Endothelial cell of umbilical vein (primary cell): ENCODE results near the gene REL. TPM values are rescaled to one million over a fixed set of nuclear protein-coding genes. Genes with fewer than 3 reads are reported as not detected.

Experiments used
- BruUV-seq: library from RNA; stranded (reverse); fragments of 400-500 nt; replicated peaks from 2 replicates; lab custom pipeline; 2021; lab: Mats Ljungman, UMichigan
- CTCF ChIA-PET: fragments of 300-600, 350-600 bp; sonication (Branson Sonifier 250); formaldehyde crosslinking; loops from one replicate; lab custom pipeline; 2021; ENCODE audit warnings: antibody characterized with exemption, inconsistent platforms; lab: Charles Lee
- POLR2A ChIA-PET: fragments of 300-600, 350-600 bp; sonication (Branson Sonifier 250); formaldehyde crosslinking; loops from one replicate; lab custom pipeline; 2021; ENCODE audit warnings: antibody characterized with exemption, inconsistent platforms; lab: Charles Lee
- DNase-seq: peaks from one replicate; pipeline ENCODE4 v3.0.0-alpha.2; 2011; ENCODE audit warnings: low read depth, low spot score
- FAIRE-seq: peaks from 2 replicates; lab custom pipeline; 2011; peaks lifted over from hg19 to GRCh38; lab: Jason Lieb, UNC
- H2AFZ ChIP-seq: 2 replicates; pipeline ENCODE4 v1.6.0; 2012; ENCODE audit warnings: low read depth, low read length, control low read depth, inconsistent platforms
- H3K27ac ChIP-seq: 2 replicates; pipeline ENCODE4 v1.5.1; 2011; ENCODE audit warnings: low read depth, mild to moderate bottlenecking, control low read depth, low read length, moderate library complexity; ENCODE audit not compliant: insufficient read depth
- H3K27me3 ChIP-seq, 2 experiments: 2 replicates each; pipeline versions ENCODE4 v1.6.0 to v1.6.1; 2011; ENCODE audit warnings: low read length in 2 of 2, mixed read lengths in 1 of 2; ENCODE audit not compliant: control insufficient read depth in 2 of 2, insufficient read depth in 2 of 2
- H3K36me3 ChIP-seq, 2 experiments: 2 replicates in 1 of 2; 3 replicates in 1 of 2; pipeline ENCODE4 v1.5.1; 2011; ENCODE audit warnings: low read length in 2 of 2, mild to moderate bottlenecking in 1 of 2, moderate library complexity in 1 of 2; ENCODE audit not compliant: control insufficient read depth in 2 of 2, insufficient read depth in 2 of 2; ENCODE audit errors: extremely low read depth in 1 of 2
- H3K4me1 ChIP-seq: 3 replicates; pipeline ENCODE4 v1.5.1; 2011; ENCODE audit warnings: mild to moderate bottlenecking, low read length; ENCODE audit not compliant: control insufficient read depth, insufficient read depth; ENCODE audit errors: extremely low read depth
- H3K4me2 ChIP-seq: 2 replicates; pipeline ENCODE4 v1.6.1; 2011; ENCODE audit warnings: low read length, control low read depth, mixed read lengths; ENCODE audit not compliant: insufficient read depth
- H3K4me3 ChIP-seq, 3 experiments: fragments of 200-600 bp in 1 of 3; sonication (generic), shearing (Covaris generic) in 1 of 3; replicated peaks in 1 of 3; 2 replicates each; pipeline ENCODE4 v1.5.1; 2011 to 2016; ENCODE audit warnings: control low read depth in 3 of 3, low read length in 3 of 3, mild to moderate bottlenecking in 2 of 3, inconsistent platforms in 1 of 3, low read depth in 1 of 3, moderate library complexity in 1 of 3; ENCODE audit not compliant: insufficient read depth in 1 of 3
- H3K79me2 ChIP-seq: 2 replicates; pipeline ENCODE4 v1.6.0; 2012; ENCODE audit warnings: low read length, inconsistent platforms; ENCODE audit not compliant: control insufficient read depth, insufficient read depth
- H3K9ac ChIP-seq: replicated peaks from 2 replicates; pipeline ENCODE3; 2011; ENCODE audit warnings: low read length, control low read depth; ENCODE audit not compliant: insufficient read depth; ENCODE audit errors: extremely low read depth
- H3K9me1 ChIP-seq: replicated peaks from 3 replicates; pipeline ENCODE4 v1.6.0; 2011; ENCODE audit warnings: mild to moderate bottlenecking, low read length; ENCODE audit not compliant: control insufficient read depth, insufficient read depth; ENCODE audit errors: extremely low read depth
- H3K9me3 ChIP-seq: replicated peaks from 2 replicates; pipeline ENCODE4 v1.5.1; 2012; ENCODE audit warnings: low read length, inconsistent platforms; ENCODE audit not compliant: control insufficient read depth, insufficient read depth
- H4K20me1 ChIP-seq: replicated peaks from 2 replicates; pipeline ENCODE3; 2011; ENCODE audit warnings: mild to moderate bottlenecking, low read length; ENCODE audit not compliant: control insufficient read depth, insufficient read depth; ENCODE audit errors: extremely low read depth
- CTCF ChIP-seq, 2 donors: IDR thresholded peaks; 1 replicate in 1 of 2; 2 replicates in 1 of 2; pipeline ENCODE4 v1.5.1; 2011; ENCODE audit warnings: low read length in 2 of 2, mild to moderate bottlenecking in 2 of 2, moderate library complexity in 2 of 2, control low read depth in 1 of 2, inconsistent platforms in 1 of 2, low read depth in 1 of 2; ENCODE audit not compliant: insufficient read depth in 1 of 2; ENCODE audit errors: extremely low read depth in 1 of 2
- EZH2 ChIP-seq: IDR thresholded peaks from 2 replicates; pipeline ENCODE4 v1.6.1; 2012; ENCODE audit warnings: borderline replicate concordance, low read depth, mild to moderate bottlenecking, moderate library complexity, low read length, inconsistent platforms; ENCODE audit not compliant: severe bottlenecking
- FOS ChIP-seq: IDR thresholded peaks from 2 replicates; pipeline ENCODE4 v1.6.1; 2011; ENCODE audit warnings: mild to moderate bottlenecking, low read length, moderate library complexity, borderline replicate concordance; ENCODE audit not compliant: insufficient read depth
- GATA2 ChIP-seq: IDR thresholded peaks from 2 replicates; pipeline ENCODE4 v1.7.0; 2011; ENCODE audit warnings: low read depth, mild to moderate bottlenecking, moderate library complexity, mixed read lengths, low read length; ENCODE audit not compliant: insufficient read length, insufficient read depth
- JUN ChIP-seq: IDR thresholded peaks from 2 replicates; pipeline ENCODE4 v1.6.1; 2011; ENCODE audit warnings: borderline replicate concordance, low read depth; ENCODE audit not compliant: insufficient read length, insufficient read depth
- MAX ChIP-seq: IDR thresholded peaks from 2 replicates; pipeline ENCODE4 v1.6.1; 2011; ENCODE audit not compliant: insufficient read depth, insufficient read length
- MYC ChIP-seq: IDR thresholded peaks from one replicate; pipeline ENCODE4 v1.6.1; 2011; ENCODE audit warnings: mild to moderate bottlenecking, low read depth, low read length
- POLR2A ChIP-seq: IDR thresholded peaks from 2 replicates; pipeline ENCODE4 v1.6.1; 2012; ENCODE audit warnings: low read depth, mild to moderate bottlenecking, control low read depth, low read length
- POLR2AphosphoS5 ChIP-seq: IDR thresholded peaks from 2 replicates; pipeline ENCODE4 v1.6.1; 2012; ENCODE audit warnings: low read depth, mild to moderate bottlenecking, control low read depth, low read length, moderate library complexity; ENCODE audit not compliant: insufficient read depth
- dilution Hi-C: fragments of 300-500 bp; cut with MboI; formaldehyde crosslinking; loops from one replicate; pipeline ENCODE4 v1.15.0; 2019; ENCODE audit warnings: low sequenced_read_pairs; ENCODE audit not compliant: extremely low pct_ligation_motif_present
- intact Hi-C: fragments of 100-400 bp; cut with micrococcal nuclease; formaldehyde crosslinking; loops from one replicate; pipeline ENCODE4 v1.10.0; 2022
- polyA plus RNA-seq, 4 experiments: library from polyadenylated mRNA; depleted of rRNA in 3 of 4; stranded (reverse) in 3 of 4; unstranded in 1 of 4; fragments of >200 nt; gene quantifications; 2 replicates each; pipeline versions ENCODE4 v1.2.1 to v1.2.3, GENCODE V29; 2011 to 2012; ENCODE audit warnings: missing spikeins in 1 of 4
- total RNA-seq: library from RNA; stranded (reverse); gene quantifications from 2 replicates; pipeline ENCODE4 v1.2.3, GENCODE V29; 2021

The REL gene
- total and polyA plus RNA-seq, 2 donors (not counting 3 experiments of a cell fraction or from before 2014, with no cell fraction given), result 3.5 to 12.8 TPM

GRCh38 chr2:60884800-60885199 lies 3.4 kb downstream of the REL start:
- H3K79me2 ChIP-seq, result peaks cover 45% of the 10 kb centered on the region
- H3K27ac ChIP-seq, result peak overlapping the region; percentile 94
- peak overlapping the region; percentile 100 for H3K4me2 ChIP-seq
- peak; percentile 71 for FAIRE-seq
- no peaks in the 10 kb centered on the region for H3K27me3 ChIP-seq
- no TSS peak for BruUV-seq
- ChIA-PET POLR2A (no interaction called here), CTCF (interaction anchor here (1.6 to 2.0 kb wide), 2 partner anchors 88 to 114 kb away, joined by 4 to 12 read pairs; no protein-coding TSS in a partner anchor)
- H3K9me3 ChIP-seq, result no peaks in the 10 kb centered on the region
- peaks cover 46% of the 10 kb centered on the region for H3K4me1 ChIP-seq
- dilution Hi-C loops, result no loop called here
- H3K36me3 ChIP-seq, result no peaks in the 10 kb centered on the region
- TF ChIP-seq POLR2AphosphoS5 (no peak), JUN (peak; percentile 34), MYC (no peak), FOS (peak; percentile 19), CTCF (IDR thresholded peaks at IDR 0.05; ENCODE audit: extremely low read depth in 1 of 2, insufficient read depth in 1 of 2, low read depth in 1 of 2, low read length in 2 of 2) (no peak), MAX (no peak), EZH2 (no peak), GATA2 (no peak), POLR2A (no peak)
- H3K9me1 ChIP-seq, result no peaks in the 10 kb centered on the region
- peak; percentile 77 for DNase-seq
- peak overlapping the region; percentile 54 for H2AFZ ChIP-seq
- H3K9ac ChIP-seq, result peak overlapping the region; percentile 87
- intact Hi-C loops, result loop anchor here (5.0 kb wide), 5 partner anchors 113 to 653 kb away; partner anchors contain the start of genes PEX13, PUS10, SANBR and XPO1
- peak overlapping the region; percentile 17 to 98 (median 45) for H3K4me3 ChIP-seq
- no peaks in the 10 kb centered on the region for H4K20me1 ChIP-seq
